C4-2B (cell line): ENCODE measurements around the gene GMPR2.

Experiments
- H3K27ac ChIP-seq: fragments of 450-650 bp; 2 replicates; pipeline ENCODE4 v1.5.1; 2017
- ZFX ChIP-seq: fragments of 450-650 bp; IDR thresholded peaks from 2 replicates; pipeline ENCODE4 v1.6.1; 2017
- TF ChIP-seq, protein P1 (sequence below): fragments of 450-650 bp; conservative IDR thresholded peaks from 2 replicates; pipeline ENCODE4 v1.5.1; 2017; ENCODE audit warnings: mild to moderate bottlenecking

The GMPR2 gene

DNA sequence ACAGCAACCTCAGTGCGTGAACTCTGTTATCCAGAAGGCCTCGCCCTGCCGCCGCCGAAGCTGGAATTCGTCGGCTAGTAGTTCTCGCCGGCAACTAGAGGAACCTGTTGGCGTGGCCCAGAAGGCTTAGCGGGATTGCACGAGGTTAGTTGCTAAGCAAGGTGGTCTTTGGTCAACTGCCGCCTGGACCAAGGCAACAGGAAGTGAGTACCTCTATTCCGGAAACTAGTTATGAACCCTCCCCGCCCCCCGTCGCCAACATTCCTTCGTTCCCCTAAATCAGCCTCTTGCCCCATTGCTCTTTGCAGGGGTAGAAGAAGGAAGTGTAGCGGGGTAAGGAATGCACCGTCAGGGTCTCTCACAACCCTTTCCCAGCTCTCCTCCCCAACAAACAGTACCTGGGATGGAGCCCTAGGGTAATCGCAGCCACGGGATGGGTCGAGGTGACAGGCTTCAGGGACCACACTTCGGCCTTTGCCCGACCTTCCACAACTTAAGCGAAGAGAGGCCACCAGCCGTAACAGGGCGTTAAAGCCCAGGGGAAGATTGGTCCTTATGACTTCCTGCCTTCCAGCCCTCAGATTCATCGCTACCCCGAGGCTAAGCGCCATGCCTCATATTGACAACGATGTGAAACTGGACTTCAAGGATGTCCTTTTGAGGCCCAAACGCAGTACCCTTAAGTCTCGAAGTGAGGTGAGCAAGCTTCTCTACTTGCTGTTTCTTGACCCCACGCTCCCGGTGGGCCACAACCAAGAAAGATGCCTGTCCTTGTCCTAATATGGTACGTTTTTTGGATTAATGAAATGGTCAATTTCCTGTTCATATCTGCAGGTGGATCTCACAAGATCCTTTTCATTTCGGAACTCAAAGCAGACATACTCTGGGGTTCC lies at the start of gene GMPR2:
GMPR2 (plus strand) TSS at position 285 of the 893 bp plus-strand sequence; CDS start at position 610, 325 bp downstream.
- TF ChIP-seq, protein P1, sequence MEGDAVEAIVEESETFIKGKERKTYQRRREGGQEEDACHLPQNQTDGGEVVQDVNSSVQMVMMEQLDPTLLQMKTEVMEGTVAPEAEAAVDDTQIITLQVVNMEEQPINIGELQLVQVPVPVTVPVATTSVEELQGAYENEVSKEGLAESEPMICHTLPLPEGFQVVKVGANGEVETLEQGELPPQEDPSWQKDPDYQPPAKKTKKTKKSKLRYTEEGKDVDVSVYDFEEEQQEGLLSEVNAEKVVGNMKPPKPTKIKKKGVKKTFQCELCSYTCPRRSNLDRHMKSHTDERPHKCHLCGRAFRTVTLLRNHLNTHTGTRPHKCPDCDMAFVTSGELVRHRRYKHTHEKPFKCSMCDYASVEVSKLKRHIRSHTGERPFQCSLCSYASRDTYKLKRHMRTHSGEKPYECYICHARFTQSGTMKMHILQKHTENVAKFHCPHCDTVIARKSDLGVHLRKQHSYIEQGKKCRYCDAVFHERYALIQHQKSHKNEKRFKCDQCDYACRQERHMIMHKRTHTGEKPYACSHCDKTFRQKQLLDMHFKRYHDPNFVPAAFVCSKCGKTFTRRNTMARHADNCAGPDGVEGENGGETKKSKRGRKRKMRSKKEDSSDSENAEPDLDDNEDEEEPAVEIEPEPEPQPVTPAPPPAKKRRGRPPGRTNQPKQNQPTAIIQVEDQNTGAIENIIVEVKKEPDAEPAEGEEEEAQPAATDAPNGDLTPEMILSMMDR, result no peak
- peak; percentile 47 for TF ChIP-seq ZFX
- H3K27ac ChIP-seq, result peak within 1 kb of the TSS; percentile 90

- no peak overlapping the region for H3K27ac ChIP-seq
Observed at GRCh38 chr14:24183014-24183481, 49.7 kb upstream of the GMPR2 start.

DNA sequence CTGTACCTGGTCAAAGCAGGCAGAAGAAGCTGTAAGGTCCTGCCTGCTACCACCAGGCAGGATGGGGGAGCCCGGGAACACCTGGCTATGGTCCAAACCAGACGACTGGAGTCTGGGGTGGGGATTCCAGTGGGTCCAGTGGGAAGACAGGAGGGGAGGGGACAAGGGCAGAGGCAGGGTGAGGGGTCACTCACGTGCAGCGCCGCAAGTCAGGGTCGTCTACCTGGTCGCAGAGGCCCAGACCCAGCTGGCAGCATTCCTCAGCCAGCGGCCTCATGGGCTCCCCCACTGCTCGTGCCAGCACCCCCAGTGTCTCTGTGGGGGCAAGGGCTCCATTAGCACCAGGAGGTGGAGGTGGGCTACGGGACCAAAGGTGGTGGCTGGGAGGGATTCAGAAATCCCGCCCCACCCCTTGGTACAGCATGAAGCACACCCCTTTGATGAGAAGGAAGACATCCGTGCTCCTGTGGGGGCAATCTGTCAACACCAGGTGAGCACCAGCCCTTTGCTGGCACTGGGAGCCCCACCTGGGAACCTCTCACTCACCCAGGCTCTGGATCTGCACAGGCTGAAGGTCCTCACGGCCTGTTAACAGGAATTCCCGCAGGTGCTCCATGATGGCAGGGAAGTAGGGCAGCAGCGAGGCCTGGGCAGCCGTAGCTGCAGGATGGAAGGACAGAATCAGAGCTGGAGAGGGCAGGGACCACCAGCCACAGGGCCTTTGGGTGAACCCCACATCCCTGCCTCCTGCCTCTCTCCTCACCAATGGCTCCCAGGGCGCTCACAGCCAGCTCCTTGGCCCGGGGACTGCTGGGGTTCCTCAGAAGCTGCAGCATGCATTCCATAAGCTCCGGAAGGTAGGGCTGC lies 48.4 kb upstream of the GMPR2 start:
- no peak overlapping the region for H3K27ac ChIP-seq
- TF ChIP-seq, protein P1, result no peak
- no peak for TF ChIP-seq ZFX

More at GRCh38 chr14:24183014-24183481, 49.7 kb upstream of the GMPR2 start:
- no peak for TF ChIP-seq ZFX
- TF ChIP-seq, protein P1, result no peak

- no peak overlapping the region for H3K27ac ChIP-seq
- TF ChIP-seq, protein P1, result no peak
- TF ChIP-seq ZFX, result no peak
Observed at GRCh38 chr14:24185026-24185425, 47.7 kb upstream of the GMPR2 start.

- H3K27ac ChIP-seq, result no peak overlapping the region
- TF ChIP-seq, protein P1, result no peak
- no peak for TF ChIP-seq ZFX
Observed at GRCh38 chr14:24185741-24186140, 47.0 kb upstream of the GMPR2 start.

GRCh38 chr14:24186831-24187538 lies 45.7 kb upstream of the GMPR2 start:
- H3K27ac ChIP-seq, result no peak overlapping the region
- no peak for TF ChIP-seq ZFX
- TF ChIP-seq, protein P1, result no peak
